Keratinocyte (primary cell): ENCODE measurements around the gene C6orf118. TPM values are rescaled to one million over a fixed set of nuclear protein-coding genes. Genes with fewer than 3 reads are reported as not detected.

ENCODE experiments used
- DNase-seq: peaks from one replicate; pipeline ENCODE4 v3.0.0-alpha.2; 2011; ENCODE audit warnings: low read depth, missing footprints, low spot score
- FAIRE-seq: peaks from 2 replicates; lab custom pipeline; 2011; peaks lifted over from hg19 to GRCh38; lab: Jason Lieb, UNC
- H2AFZ ChIP-seq: 2 replicates; pipeline ENCODE4 v1.6.0; 2012; ENCODE audit warnings: low read length, control low read depth, inconsistent platforms; ENCODE audit not compliant: control insufficient read depth
- H3K27ac ChIP-seq: 2 replicates; pipeline ENCODE4 v1.5.1; 2011; ENCODE audit warnings: low read length; ENCODE audit not compliant: control insufficient read depth, insufficient read depth
- H3K27me3 ChIP-seq: 3 replicates; pipeline ENCODE4 v1.6.0; 2011; ENCODE audit warnings: low read length; ENCODE audit not compliant: control insufficient read depth, insufficient read depth; ENCODE audit errors: extremely low read depth
- H3K36me3 ChIP-seq, 2 experiments: 2 replicates in 1 of 2; 3 replicates in 1 of 2; pipeline ENCODE4 v1.5.1; 2011; ENCODE audit warnings: low read length in 2 of 2, mild to moderate bottlenecking in 1 of 2; ENCODE audit not compliant: control insufficient read depth in 2 of 2, insufficient read depth in 2 of 2; ENCODE audit errors: extremely low read depth in 1 of 2
- H3K4me1 ChIP-seq: 3 replicates; pipeline ENCODE4 v1.5.1; 2011; ENCODE audit warnings: low read length; ENCODE audit not compliant: control insufficient read depth, insufficient read depth; ENCODE audit errors: extremely low read depth
- H3K4me2 ChIP-seq: 3 replicates; pipeline ENCODE4 v1.6.0; 2011; ENCODE audit warnings: low read depth, low read length; ENCODE audit not compliant: control insufficient read depth, insufficient read depth; ENCODE audit errors: extremely low read depth
- H3K4me3 ChIP-seq, 3 experiments: fragments of 200-600 bp in 1 of 3; sonication (generic) in 1 of 3; 2 replicates in 2 of 3; 3 replicates in 1 of 3; pipeline ENCODE4 v1.5.1; 2011 to 2016; ENCODE audit warnings: low read length in 3 of 3, mild to moderate bottlenecking in 3 of 3, control low read depth in 2 of 3, inconsistent platforms in 1 of 3, low read depth in 1 of 3, mixed read lengths in 1 of 3, mixed run types in 1 of 3, moderate library complexity in 1 of 3; ENCODE audit not compliant: control insufficient read depth in 2 of 3, insufficient read depth in 2 of 3; ENCODE audit errors: extremely low read depth in 1 of 3
- H3K79me2 ChIP-seq: 2 replicates; pipeline ENCODE4 v1.6.0; 2012; ENCODE audit warnings: low read length; ENCODE audit not compliant: control insufficient read depth, insufficient read depth
- H3K9ac ChIP-seq: 3 replicates; pipeline ENCODE4 v1.6.0; 2011; ENCODE audit warnings: low read length; ENCODE audit not compliant: control insufficient read depth, insufficient read depth; ENCODE audit errors: extremely low read depth
- H3K9me1 ChIP-seq: 3 replicates; pipeline ENCODE4 v1.6.0; 2011; ENCODE audit warnings: low read length; ENCODE audit not compliant: control insufficient read depth, insufficient read depth; ENCODE audit errors: extremely low read depth
- H3K9me3 ChIP-seq: 2 replicates; pipeline ENCODE4 v1.5.1; 2012; ENCODE audit warnings: low read depth, low read length; ENCODE audit not compliant: control insufficient read depth
- H4K20me1 ChIP-seq: 3 replicates; pipeline ENCODE4 v1.6.0; 2011; ENCODE audit warnings: low read length; ENCODE audit not compliant: control insufficient read depth, insufficient read depth; ENCODE audit errors: extremely low read depth
- EZH2 ChIP-seq: IDR thresholded peaks from one replicate; pipeline ENCODE4 v1.6.1; 2012; ENCODE audit warnings: inconsistent platforms, mild to moderate bottlenecking, low read length, moderate library complexity
- dilution Hi-C: fragments of 300-500 bp; cut with MboI; formaldehyde crosslinking; loops from one replicate; pipeline ENCODE4 v1.7.0; 2020; ENCODE audit warnings: low sequenced_read_pairs; ENCODE audit not compliant: extremely low pct_ligation_motif_present
- polyA plus RNA-seq, 5 experiments: library from polyadenylated mRNA; depleted of rRNA in 3 of 5; stranded (reverse) in 3 of 5; stranded (forward) in 1 of 5; unstranded in 1 of 5; fragments of >200 nt; gene quantifications; 1 replicate in 1 of 5; 2 replicates in 3 of 5; 3 replicates in 1 of 5; pipeline versions ENCODE4 v1.2.1 to v1.2.3, GENCODE V29; 2011 to 2012; ENCODE audit warnings: missing spikeins in 2 of 5, low read depth in 1 of 5, low replicate concordance in 1 of 5
- TF ChIP-seq, protein P1 (sequence below), 3 experiments: IDR thresholded peaks in 1 of 3; conservative IDR thresholded peaks in 1 of 3; optimal IDR thresholded peaks in 1 of 3; 2 replicates in 2 of 3; 3 replicates in 1 of 3; pipeline versions ENCODE3 to v1.5.1; 2011; ENCODE audit warnings: low read length in 3 of 3, mild to moderate bottlenecking in 3 of 3, moderate library complexity in 2 of 3, control low read depth in 1 of 3, inconsistent platforms in 1 of 3; ENCODE audit not compliant: insufficient read depth in 2 of 3; ENCODE audit errors: extremely low read depth in 1 of 3

The C6orf118 gene
- polyA plus RNA-seq, 1 donor (not counting 4 experiments of a cell fraction or from before 2014, with no cell fraction given), result not detected

DNA sequence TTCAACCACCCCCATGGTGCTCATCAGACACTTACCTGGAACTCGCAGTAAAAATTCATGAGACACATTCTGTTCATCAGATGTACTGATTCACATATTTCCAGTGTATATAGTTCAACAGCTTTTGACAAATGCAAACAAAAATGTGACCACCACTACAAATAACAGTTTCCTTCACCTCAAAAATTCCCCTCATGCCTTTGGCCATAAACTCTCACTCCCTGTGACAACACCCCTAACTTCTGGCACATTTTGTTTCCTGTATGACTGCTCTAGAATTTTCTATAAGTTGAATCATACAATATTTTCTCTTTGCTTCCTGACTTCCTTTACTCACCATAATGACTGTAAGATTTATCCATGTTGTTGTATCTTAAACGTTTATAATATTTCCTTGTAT lies 63.7 kb downstream of the C6orf118 start:
- H3K4me3 ChIP-seq, result no peak overlapping the region
- no peaks in the 10 kb centered on the region for H3K36me3 ChIP-seq
- H3K4me1 ChIP-seq, result no peaks in the 10 kb centered on the region
- H3K79me2 ChIP-seq, result no peaks in the 10 kb centered on the region
- no peak overlapping the region for H3K9ac ChIP-seq
- no peak overlapping the region for H3K27ac ChIP-seq
- H2AFZ ChIP-seq, result no peak overlapping the region
- H4K20me1 ChIP-seq, result no peaks in the 10 kb centered on the region
- no peak overlapping the region for H3K4me2 ChIP-seq
- no peaks in the 10 kb centered on the region for H3K27me3 ChIP-seq
- TF ChIP-seq, protein P1, sequence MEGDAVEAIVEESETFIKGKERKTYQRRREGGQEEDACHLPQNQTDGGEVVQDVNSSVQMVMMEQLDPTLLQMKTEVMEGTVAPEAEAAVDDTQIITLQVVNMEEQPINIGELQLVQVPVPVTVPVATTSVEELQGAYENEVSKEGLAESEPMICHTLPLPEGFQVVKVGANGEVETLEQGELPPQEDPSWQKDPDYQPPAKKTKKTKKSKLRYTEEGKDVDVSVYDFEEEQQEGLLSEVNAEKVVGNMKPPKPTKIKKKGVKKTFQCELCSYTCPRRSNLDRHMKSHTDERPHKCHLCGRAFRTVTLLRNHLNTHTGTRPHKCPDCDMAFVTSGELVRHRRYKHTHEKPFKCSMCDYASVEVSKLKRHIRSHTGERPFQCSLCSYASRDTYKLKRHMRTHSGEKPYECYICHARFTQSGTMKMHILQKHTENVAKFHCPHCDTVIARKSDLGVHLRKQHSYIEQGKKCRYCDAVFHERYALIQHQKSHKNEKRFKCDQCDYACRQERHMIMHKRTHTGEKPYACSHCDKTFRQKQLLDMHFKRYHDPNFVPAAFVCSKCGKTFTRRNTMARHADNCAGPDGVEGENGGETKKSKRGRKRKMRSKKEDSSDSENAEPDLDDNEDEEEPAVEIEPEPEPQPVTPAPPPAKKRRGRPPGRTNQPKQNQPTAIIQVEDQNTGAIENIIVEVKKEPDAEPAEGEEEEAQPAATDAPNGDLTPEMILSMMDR (optimal IDR thresholded peaks at IDR 0.05 in 1 of 3, IDR thresholded peaks at IDR 0.05 in 1 of 3, conservative IDR thresholded peaks at IDR 0.05 in 1 of 3; ENCODE audit: extremely low read depth in 1 of 3, insufficient read depth in 2 of 3, low read length in 3 of 3), result no peak
- TF ChIP-seq EZH2, result no peak
- no peaks in the 10 kb centered on the region for H3K9me3 ChIP-seq
- FAIRE-seq (no peak), DNase-seq (no peak)
- H3K9me1 ChIP-seq, result no peaks in the 10 kb centered on the region
- dilution Hi-C loops, result no loop called here

DNA sequence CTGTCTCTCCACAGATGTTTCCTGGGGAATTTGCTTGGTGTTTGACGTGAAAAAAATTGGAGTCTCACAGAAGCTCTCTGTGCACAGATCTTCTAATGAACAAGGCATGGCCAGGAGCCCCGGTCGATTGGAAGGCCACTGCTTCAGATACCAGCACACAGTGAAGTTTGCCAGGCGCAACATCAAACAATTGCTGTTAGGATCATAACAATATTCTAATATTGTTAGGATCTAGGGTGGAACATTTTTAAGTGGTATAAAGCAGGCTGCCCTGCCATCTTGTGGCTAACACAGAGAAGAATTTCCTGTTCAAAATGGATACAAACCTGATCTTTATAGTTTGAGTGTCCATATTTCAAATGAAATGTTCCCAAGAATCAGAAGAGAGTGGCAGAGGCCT lies 64.1 kb downstream of the C6orf118 start:
- H3K4me3 ChIP-seq, result no peak overlapping the region
- H3K4me2 ChIP-seq, result no peak overlapping the region
- TF ChIP-seq, protein P1 (optimal IDR thresholded peaks at IDR 0.05 in 1 of 3, IDR thresholded peaks at IDR 0.05 in 1 of 3, conservative IDR thresholded peaks at IDR 0.05 in 1 of 3; ENCODE audit: extremely low read depth in 1 of 3, insufficient read depth in 2 of 3, low read length in 3 of 3), result no peak
- no peak for TF ChIP-seq EZH2
- dilution Hi-C loops, result no loop called here
- no peak overlapping the region for H2AFZ ChIP-seq
- H3K27me3 ChIP-seq, result no peaks in the 10 kb centered on the region
- FAIRE-seq (no peak), DNase-seq (no peak)
- H3K79me2 ChIP-seq, result no peaks in the 10 kb centered on the region
- no peak overlapping the region for H3K27ac ChIP-seq
- no peak overlapping the region for H3K9ac ChIP-seq
- H4K20me1 ChIP-seq, result no peaks in the 10 kb centered on the region
- no peaks in the 10 kb centered on the region for H3K36me3 ChIP-seq
- no peaks in the 10 kb centered on the region for H3K9me1 ChIP-seq
- no peaks in the 10 kb centered on the region for H3K9me3 ChIP-seq
- no peaks in the 10 kb centered on the region for H3K4me1 ChIP-seq
